Spleen (tissue), 7 donors: Measurements from ENCODE around the gene NHSL1.

ENCODE experiments used
- CTCF ChIP-seq, 11 experiments: fragments of 200-600 bp in 7 of 11; fragments of 450-650 bp in 4 of 11; sonication (generic) in 4 of 11; IDR thresholded peaks in 8 of 11; conservative IDR thresholded peaks in 3 of 11; 1 replicate in 7 of 11; 2 replicates in 4 of 11; pipeline versions ENCODE4 v1.4.0 to v1.8.0; 2016 to 2021; ENCODE audit warnings: antibody characterized with exemption in 11 of 11, inconsistent platforms in 4 of 11, mild to moderate bottlenecking in 1 of 11
- POLR2A ChIP-seq, 3 donors: fragments of 450-650 bp; IDR thresholded peaks; one replicate each; pipeline ENCODE4 v1.5.1; 2017; ENCODE audit warnings: antibody characterized with exemption in 3 of 3, mild to moderate bottlenecking in 1 of 3
- POLR2AphosphoS5 ChIP-seq, 3 donors: sonication (generic); formaldehyde crosslinking; IDR thresholded peaks; one replicate each; pipeline ENCODE4 v1.5.1; 2017; ENCODE audit warnings: antibody characterized with exemption in 3 of 3
- donor health status: DM: no; HTN: no; CAD: no; lungs with moderate emphysema.
- donor health status: DM: no; HTN: no; CAD: no.
- donor health status: DM: no; HTN: no; CAD: no.

GRCh38 chr6:138508676-138508988 lies 9.3 kb upstream of the NHSL1 start:
- TF ChIP-seq POLR2AphosphoS5 (IDR thresholded peaks at IDR 0.05) = no peak
- TF ChIP-seq POLR2A (IDR thresholded peaks at IDR 0.05) = no peak
- TF ChIP-seq CTCF (IDR thresholded peaks at IDR 0.05 in 8 of 11, conservative IDR thresholded peaks at IDR 0.05 in 3 of 11) = no peak
